ENCODE data around the gene MRPL2.

DNA sequence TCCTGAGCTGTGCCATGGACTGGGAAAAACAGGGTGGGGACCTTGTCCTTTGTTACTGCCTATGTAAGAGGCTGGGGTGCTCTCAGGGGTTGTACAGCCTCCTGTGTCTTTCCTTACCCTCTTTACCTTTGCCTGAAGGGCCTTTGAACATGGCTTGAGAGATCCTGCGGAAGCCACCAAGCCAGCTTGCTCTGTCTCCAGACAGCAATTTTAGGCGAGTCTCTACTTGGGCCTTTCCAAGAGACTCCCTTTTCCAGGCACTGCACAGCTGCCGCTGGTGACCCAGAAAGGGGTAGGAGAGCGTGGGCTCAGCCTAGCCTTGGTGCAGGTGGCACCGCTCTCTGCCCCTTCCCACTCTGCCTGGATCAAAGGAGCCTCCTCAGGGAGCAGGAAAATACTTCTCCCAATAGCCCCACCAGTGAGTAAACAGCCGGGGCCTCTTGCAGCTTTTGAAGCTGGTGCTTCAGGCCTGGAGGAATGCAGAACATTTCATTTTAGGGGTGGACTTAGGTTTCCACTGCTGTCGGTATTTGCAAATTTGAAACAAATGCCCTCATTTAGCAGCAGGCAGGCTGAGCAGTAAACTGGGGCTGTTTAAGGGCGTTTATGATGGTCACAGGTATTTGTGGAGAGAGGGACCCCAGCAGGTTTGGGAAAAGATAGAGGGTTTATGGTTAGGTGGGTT is 30.8 kb upstream of the MRPL2 start:
- TF ChIP-seq, protein P1, sequence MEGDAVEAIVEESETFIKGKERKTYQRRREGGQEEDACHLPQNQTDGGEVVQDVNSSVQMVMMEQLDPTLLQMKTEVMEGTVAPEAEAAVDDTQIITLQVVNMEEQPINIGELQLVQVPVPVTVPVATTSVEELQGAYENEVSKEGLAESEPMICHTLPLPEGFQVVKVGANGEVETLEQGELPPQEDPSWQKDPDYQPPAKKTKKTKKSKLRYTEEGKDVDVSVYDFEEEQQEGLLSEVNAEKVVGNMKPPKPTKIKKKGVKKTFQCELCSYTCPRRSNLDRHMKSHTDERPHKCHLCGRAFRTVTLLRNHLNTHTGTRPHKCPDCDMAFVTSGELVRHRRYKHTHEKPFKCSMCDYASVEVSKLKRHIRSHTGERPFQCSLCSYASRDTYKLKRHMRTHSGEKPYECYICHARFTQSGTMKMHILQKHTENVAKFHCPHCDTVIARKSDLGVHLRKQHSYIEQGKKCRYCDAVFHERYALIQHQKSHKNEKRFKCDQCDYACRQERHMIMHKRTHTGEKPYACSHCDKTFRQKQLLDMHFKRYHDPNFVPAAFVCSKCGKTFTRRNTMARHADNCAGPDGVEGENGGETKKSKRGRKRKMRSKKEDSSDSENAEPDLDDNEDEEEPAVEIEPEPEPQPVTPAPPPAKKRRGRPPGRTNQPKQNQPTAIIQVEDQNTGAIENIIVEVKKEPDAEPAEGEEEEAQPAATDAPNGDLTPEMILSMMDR (conservative IDR thresholded peaks at IDR 0.05 in 1 of 2, IDR thresholded peaks at IDR 0.05 in 1 of 2; ENCODE audit: low read depth in 1 of 2, low read length in 2 of 2) = no peak
- TF ChIP-seq EZH2 (IDR thresholded peaks at IDR 0.05; ENCODE audit: low read length, missing control alignments) = no peak

Measured in fibroblast of lung (primary cell).